Liver (tissue), 3 donors: ENCODE data around the gene WIF1.

ENCODE experiments used
- EGR1 ChIP-seq, 2 donors: IDR thresholded peaks; 2 replicates each; pipeline ENCODE4 v1.6.1; 2016 to 2018; ENCODE audit warnings: antibody characterized with exemption in 2 of 2, low read depth in 2 of 2
- FOXA1 ChIP-seq: IDR thresholded peaks from 2 replicates; pipeline ENCODE4 v1.6.1; 2016; ENCODE audit warnings: antibody characterized with exemption
- JUND ChIP-seq, 2 donors: IDR thresholded peaks; 2 replicates each; pipeline ENCODE4 v1.6.1; 2016; ENCODE audit warnings: antibody characterized with exemption in 2 of 2
- RAD21 ChIP-seq, 2 donors: IDR thresholded peaks; 2 replicates each; pipeline ENCODE4 v1.6.1; 2016; ENCODE audit warnings: antibody characterized with exemption in 2 of 2, mild to moderate bottlenecking in 2 of 2
- RXRA ChIP-seq, 2 donors: IDR thresholded peaks; 2 replicates each; pipeline ENCODE4 v1.6.1; 2017 to 2018; ENCODE audit warnings: antibody characterized with exemption in 2 of 2, mild to moderate bottlenecking in 1 of 2
- SP1 ChIP-seq: IDR thresholded peaks from 2 replicates; pipeline ENCODE4 v1.6.1; 2018; ENCODE audit warnings: antibody characterized with exemption, mild to moderate bottlenecking
- TAF1 ChIP-seq: conservative IDR thresholded peaks from 2 replicates; pipeline ENCODE4 v1.6.1; 2016; ENCODE audit warnings: antibody characterized with exemption, mild to moderate bottlenecking
- YY1 ChIP-seq: IDR thresholded peaks from 2 replicates; pipeline ENCODE4 v1.6.1; 2016; ENCODE audit warnings: antibody characterized with exemption, mild to moderate bottlenecking
- TF ChIP-seq, protein P1 (sequence below): IDR thresholded peaks from 2 replicates; pipeline ENCODE4 v1.6.1; 2016; ENCODE audit warnings: antibody characterized with exemption, mild to moderate bottlenecking
- TF ChIP-seq, protein P2 (sequence below): fragments of 150-350 bp; IDR thresholded peaks from 2 replicates; pipeline ENCODE4 v1.5.1; 2017; ENCODE audit warnings: improper control_type of control experiment, low read depth, low read length; ENCODE audit not compliant: missing input control
- TF ChIP-seq, protein P3 (sequence below): IDR thresholded peaks from 2 replicates; pipeline ENCODE4 v1.6.1; 2016; ENCODE audit warnings: antibody characterized with exemption
- donor health status: healthy.
- donor health status: healthy.

DNA sequence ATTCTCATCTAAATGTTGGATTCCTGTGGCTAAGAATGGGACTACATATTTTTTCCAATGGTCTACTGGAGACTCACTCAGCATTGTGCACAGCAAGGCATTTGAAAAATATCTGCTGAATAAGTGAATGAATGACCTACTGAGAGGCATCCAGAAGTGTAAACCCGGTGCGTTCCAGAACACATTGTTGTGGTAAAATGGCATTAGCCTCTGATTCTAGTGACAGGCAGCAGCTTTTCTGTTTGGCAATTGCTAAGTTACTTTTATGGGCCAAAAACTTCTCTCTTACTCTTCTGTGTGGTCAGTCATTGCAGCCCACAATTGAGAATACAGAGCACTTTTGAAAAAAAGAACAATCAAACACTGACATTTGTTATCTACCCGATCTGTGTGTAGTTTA is 36.5 kb downstream of the WIF1 start:
- TF ChIP-seq SP1 = no peak
- TF ChIP-seq TAF1 = no peak
- TF ChIP-seq, protein P1, sequence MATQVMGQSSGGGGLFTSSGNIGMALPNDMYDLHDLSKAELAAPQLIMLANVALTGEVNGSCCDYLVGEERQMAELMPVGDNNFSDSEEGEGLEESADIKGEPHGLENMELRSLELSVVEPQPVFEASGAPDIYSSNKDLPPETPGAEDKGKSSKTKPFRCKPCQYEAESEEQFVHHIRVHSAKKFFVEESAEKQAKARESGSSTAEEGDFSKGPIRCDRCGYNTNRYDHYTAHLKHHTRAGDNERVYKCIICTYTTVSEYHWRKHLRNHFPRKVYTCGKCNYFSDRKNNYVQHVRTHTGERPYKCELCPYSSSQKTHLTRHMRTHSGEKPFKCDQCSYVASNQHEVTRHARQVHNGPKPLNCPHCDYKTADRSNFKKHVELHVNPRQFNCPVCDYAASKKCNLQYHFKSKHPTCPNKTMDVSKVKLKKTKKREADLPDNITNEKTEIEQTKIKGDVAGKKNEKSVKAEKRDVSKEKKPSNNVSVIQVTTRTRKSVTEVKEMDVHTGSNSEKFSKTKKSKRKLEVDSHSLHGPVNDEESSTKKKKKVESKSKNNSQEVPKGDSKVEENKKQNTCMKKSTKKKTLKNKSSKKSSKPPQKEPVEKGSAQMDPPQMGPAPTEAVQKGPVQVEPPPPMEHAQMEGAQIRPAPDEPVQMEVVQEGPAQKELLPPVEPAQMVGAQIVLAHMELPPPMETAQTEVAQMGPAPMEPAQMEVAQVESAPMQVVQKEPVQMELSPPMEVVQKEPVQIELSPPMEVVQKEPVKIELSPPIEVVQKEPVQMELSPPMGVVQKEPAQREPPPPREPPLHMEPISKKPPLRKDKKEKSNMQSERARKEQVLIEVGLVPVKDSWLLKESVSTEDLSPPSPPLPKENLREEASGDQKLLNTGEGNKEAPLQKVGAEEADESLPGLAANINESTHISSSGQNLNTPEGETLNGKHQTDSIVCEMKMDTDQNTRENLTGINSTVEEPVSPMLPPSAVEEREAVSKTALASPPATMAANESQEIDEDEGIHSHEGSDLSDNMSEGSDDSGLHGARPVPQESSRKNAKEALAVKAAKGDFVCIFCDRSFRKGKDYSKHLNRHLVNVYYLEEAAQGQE = no peak
- TF ChIP-seq, protein P2, sequence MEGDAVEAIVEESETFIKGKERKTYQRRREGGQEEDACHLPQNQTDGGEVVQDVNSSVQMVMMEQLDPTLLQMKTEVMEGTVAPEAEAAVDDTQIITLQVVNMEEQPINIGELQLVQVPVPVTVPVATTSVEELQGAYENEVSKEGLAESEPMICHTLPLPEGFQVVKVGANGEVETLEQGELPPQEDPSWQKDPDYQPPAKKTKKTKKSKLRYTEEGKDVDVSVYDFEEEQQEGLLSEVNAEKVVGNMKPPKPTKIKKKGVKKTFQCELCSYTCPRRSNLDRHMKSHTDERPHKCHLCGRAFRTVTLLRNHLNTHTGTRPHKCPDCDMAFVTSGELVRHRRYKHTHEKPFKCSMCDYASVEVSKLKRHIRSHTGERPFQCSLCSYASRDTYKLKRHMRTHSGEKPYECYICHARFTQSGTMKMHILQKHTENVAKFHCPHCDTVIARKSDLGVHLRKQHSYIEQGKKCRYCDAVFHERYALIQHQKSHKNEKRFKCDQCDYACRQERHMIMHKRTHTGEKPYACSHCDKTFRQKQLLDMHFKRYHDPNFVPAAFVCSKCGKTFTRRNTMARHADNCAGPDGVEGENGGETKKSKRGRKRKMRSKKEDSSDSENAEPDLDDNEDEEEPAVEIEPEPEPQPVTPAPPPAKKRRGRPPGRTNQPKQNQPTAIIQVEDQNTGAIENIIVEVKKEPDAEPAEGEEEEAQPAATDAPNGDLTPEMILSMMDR = no peak
- TF ChIP-seq JUND (IDR thresholded peaks at IDR 0.05) = no peak
- TF ChIP-seq, protein P3, sequence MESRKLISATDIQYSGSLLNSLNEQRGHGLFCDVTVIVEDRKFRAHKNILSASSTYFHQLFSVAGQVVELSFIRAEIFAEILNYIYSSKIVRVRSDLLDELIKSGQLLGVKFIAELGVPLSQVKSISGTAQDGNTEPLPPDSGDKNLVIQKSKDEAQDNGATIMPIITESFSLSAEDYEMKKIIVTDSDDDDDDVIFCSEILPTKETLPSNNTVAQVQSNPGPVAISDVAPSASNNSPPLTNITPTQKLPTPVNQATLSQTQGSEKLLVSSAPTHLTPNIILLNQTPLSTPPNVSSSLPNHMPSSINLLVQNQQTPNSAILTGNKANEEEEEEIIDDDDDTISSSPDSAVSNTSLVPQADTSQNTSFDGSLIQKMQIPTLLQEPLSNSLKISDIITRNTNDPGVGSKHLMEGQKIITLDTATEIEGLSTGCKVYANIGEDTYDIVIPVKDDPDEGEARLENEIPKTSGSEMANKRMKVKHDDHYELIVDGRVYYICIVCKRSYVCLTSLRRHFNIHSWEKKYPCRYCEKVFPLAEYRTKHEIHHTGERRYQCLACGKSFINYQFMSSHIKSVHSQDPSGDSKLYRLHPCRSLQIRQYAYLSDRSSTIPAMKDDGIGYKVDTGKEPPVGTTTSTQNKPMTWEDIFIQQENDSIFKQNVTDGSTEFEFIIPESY = no peak
- no peak for TF ChIP-seq FOXA1
- TF ChIP-seq RAD21 (IDR thresholded peaks at IDR 0.05) = no peak
- no peak for TF ChIP-seq YY1
- no peak for TF ChIP-seq EGR1 (IDR thresholded peaks at IDR 0.05; ENCODE audit: low read depth in 2 of 2)
- no peak for TF ChIP-seq RXRA (IDR thresholded peaks at IDR 0.05)
